ENCODE results near the gene SLC44A1. TPM values are rescaled to one million over a fixed set of nuclear protein-coding genes. Genes with fewer than 3 reads are reported as not detected.

The SLC44A1 gene
- total and polyA plus RNA-seq, 8 donors = 58.0 to 79.8 (median 73.9) TPM

- DNase-seq = no peak
- H3K36me3 ChIP-seq = no peaks in the 10 kb centered on the region
- intact Hi-C loops (cut with DNase I) = no loop called here
- ATAC-seq = no peak
- no peaks in the 10 kb centered on the region for H3K27me3 ChIP-seq
- H3K9me3 ChIP-seq = no peaks in the 10 kb centered on the region
- H3K27ac ChIP-seq = no peak overlapping the region
- no peak for TF ChIP-seq CTCF (IDR thresholded peaks at IDR 0.05)
- peaks cover 8 to 13% of the 10 kb centered on the region in 2 donors for H3K4me1 ChIP-seq
- no peak overlapping the region for H3K4me3 ChIP-seq
These were observed 40.0 kb upstream of the SLC44A1 start for GRCh38 chr9:105204416-105204815.

- DNase-seq (peak in 3 of 4 donors; percentile 43 to 91 (median 87)), ATAC-seq (peak; percentile 88)
- H3K4me1 ChIP-seq = peaks cover 8 to 12% of the 10 kb centered on the region in 2 donors
- no peaks in the 10 kb centered on the region for H3K9me3 ChIP-seq
- no peaks in the 10 kb centered on the region for H3K27me3 ChIP-seq
- H3K36me3 ChIP-seq = no peaks in the 10 kb centered on the region
- intact Hi-C loops (cut with DNase I) = no loop called here
- H3K4me3 ChIP-seq = no peak overlapping the region
- peak overlapping the region; percentile 57 to 63 for H3K27ac ChIP-seq
- TF ChIP-seq CTCF (IDR thresholded peaks at IDR 0.05) = no peak
These were observed 38.5 kb upstream of the SLC44A1 start for GRCh38 chr9:105205787-105206495.

- Histone ChIP-seq H3K27me3 (no peaks in the 10 kb centered on the region), H3K4me1 (peaks cover 8 to 12% of the 10 kb centered on the region in 2 donors), H3K4me3 (no peak overlapping the region), H3K9me3 (no peaks in the 10 kb centered on the region), H3K27ac (peak overlapping the region; percentile 57 to 63), H3K36me3 (no peaks in the 10 kb centered on the region)
- no peak for TF ChIP-seq CTCF (IDR thresholded peaks at IDR 0.05)
- ATAC-seq (peak; percentile 27), DNase-seq (peak in 1 of 4 donors; percentile 63)
- intact Hi-C loops (cut with DNase I) = no loop called here
These were observed 38.0 kb upstream of the SLC44A1 start for GRCh38 chr9:105206496-105206820.

GRCh38 chr9:105206821-105207699 is 37.4 kb upstream of the SLC44A1 start:
- Histone ChIP-seq H3K4me3 (no peak overlapping the region), H3K27ac (peak overlapping the region; percentile 57 to 63), H3K4me1 (peaks cover 8 to 12% of the 10 kb centered on the region in 2 donors), H3K27me3 (no peaks in the 10 kb centered on the region), H3K9me3 (no peaks in the 10 kb centered on the region), H3K36me3 (no peaks in the 10 kb centered on the region)
- intact Hi-C loops (cut with DNase I) = no loop called here
- ATAC-seq = no peak
- TF ChIP-seq CTCF (IDR thresholded peaks at IDR 0.05) = no peak
- DNase-seq = no peak

All from left lung (tissue), 10 donors.